ENCODE data around the gene RALGAPB.

The RALGAPB gene

GRCh38 chr20:38579921-38580320 is 107.3 kb downstream of the RALGAPB start:
- TF ChIP-seq ZFX (IDR thresholded peaks at IDR 0.05; ENCODE audit: borderline replicate concordance) (no peak), CTCF (IDR thresholded peaks at IDR 0.05) (no peak)
- H3K27ac ChIP-seq, result no peak overlapping the region

- H3K27ac ChIP-seq, result no peak within 1 kb of the TSS
- TF ChIP-seq ZFX (IDR thresholded peaks at IDR 0.05; ENCODE audit: borderline replicate concordance) (no peak), CTCF (IDR thresholded peaks at IDR 0.05) (no peak)
Measured at GRCh38 chr20:38581013-38581412, 108.4 kb downstream of the RALGAPB start, which contains the start of gene ADIG. ADIG (plus strand) TSS chr20:38581197; CDS start chr20:38581251, 54 bp downstream.

GRCh38 chr20:38581830-38582358 is 109.3 kb downstream of the RALGAPB start:
- no peak overlapping the region for H3K27ac ChIP-seq
- TF ChIP-seq ZFX (IDR thresholded peaks at IDR 0.05; ENCODE audit: borderline replicate concordance) (no peak), CTCF (IDR thresholded peaks at IDR 0.05) (no peak)

- no peak overlapping the region for H3K27ac ChIP-seq
Measured at GRCh38 chr20:38583306-38583705, 110.7 kb downstream of the RALGAPB start.

GRCh38 chr20:38584099-38584763 is 111.6 kb downstream of the RALGAPB start:
- no peak overlapping the region for H3K27ac ChIP-seq
- TF ChIP-seq ZFX (IDR thresholded peaks at IDR 0.05; ENCODE audit: borderline replicate concordance), result no peak
- no peak for TF ChIP-seq CTCF (IDR thresholded peaks at IDR 0.05)

More at GRCh38 chr20:38583306-38583705, 110.7 kb downstream of the RALGAPB start:
- TF ChIP-seq CTCF (IDR thresholded peaks at IDR 0.05), result no peak
- no peak for TF ChIP-seq ZFX (IDR thresholded peaks at IDR 0.05; ENCODE audit: borderline replicate concordance)

GRCh38 chr20:38585404-38586180 is 112.9 kb downstream of the RALGAPB start:
- TF ChIP-seq ZFX (IDR thresholded peaks at IDR 0.05; ENCODE audit: borderline replicate concordance), result no peak
- no peak for TF ChIP-seq CTCF (IDR thresholded peaks at IDR 0.05)
- H3K27ac ChIP-seq, result no peak overlapping the region

- TF ChIP-seq CTCF (IDR thresholded peaks at IDR 0.05) (no peak), ZFX (IDR thresholded peaks at IDR 0.05; ENCODE audit: borderline replicate concordance) (no peak)
Measured at GRCh38 chr20:38586181-38586525, 113.5 kb downstream of the RALGAPB start.

More at GRCh38 chr20:38586181-38586525, 113.5 kb downstream of the RALGAPB start:
- H3K27ac ChIP-seq, result no peak overlapping the region

Data from 22Rv1 (cell line).